ENCODE data around the gene AURKA.

- TF ChIP-seq CTCF (IDR thresholded peaks at IDR 0.05; ENCODE audit: insufficient read depth, low read depth, low read length) (no peak), EZH2 (IDR thresholded peaks at IDR 0.05; ENCODE audit: insufficient read depth, low read length) (no peak)
Measured at GRCh38 chr20:56361900-56362299, 30.1 kb downstream of the AURKA start.
